Measurements from ENCODE around the gene SCN10A.

GRCh38 chr3:38757721-38758120, 58.3 kb downstream of the SCN10A start:
- TF ChIP-seq CTCF (IDR thresholded peaks at IDR 0.05) (no peak), POLR2AphosphoS5 (IDR thresholded peaks at IDR 0.05) (no peak), POLR2A (IDR thresholded peaks at IDR 0.05) (no peak), EP300 (IDR thresholded peaks at IDR 0.05; ENCODE audit: low read depth) (no peak)

Measured in transverse colon (tissue), 4 donors.